H1 (cell line): ENCODE measurements around the gene TEAD2. TPM values are rescaled to one million over a fixed set of nuclear protein-coding genes. Genes with fewer than 3 reads are reported as not detected.

Experiments
- CTCF ChIA-PET: fragments of 300-600 bp; sonication (Branson Sonifier 250); formaldehyde crosslinking; loops from one replicate; lab custom pipeline; 2021; ENCODE audit not compliant: partially characterized antibody; lab: Charles Lee
- POLR2A ChIA-PET: fragments of 300-600 bp; sonication (Branson Sonifier 250); formaldehyde crosslinking; loops from one replicate; lab custom pipeline; 2021; ENCODE audit warnings: inconsistent platforms; ENCODE audit not compliant: partially characterized antibody; lab: Charles Lee
- DNase-seq, 2 experiments: peaks; one replicate each; pipeline versions ENCODE4 v3.0.0 to v3.0.0-alpha.2; 2010 to 2022; ENCODE audit warnings: low spot score in 2 of 2, low read depth in 1 of 2, mixed read lengths in 1 of 2
- FAIRE-seq: peaks from 2 replicates; lab custom pipeline; 2011; peaks lifted over from hg19 to GRCh38; lab: Jason Lieb, UNC
- H2AFZ ChIP-seq: 2 replicates; pipeline ENCODE4 v1.8.1; 2012; ENCODE audit warnings: low read length, inconsistent platforms
- H2AK5ac ChIP-seq: 2 replicates; pipeline ENCODE4 v1.6.1; 2013; ENCODE audit warnings: low read depth, low read length
- H2BK120ac ChIP-seq: replicated peaks from 2 replicates; pipeline ENCODE3; 2013; ENCODE audit warnings: low read depth, low read length, inconsistent platforms
- H2BK12ac ChIP-seq: 2 replicates; pipeline ENCODE4 v1.6.1; 2013; ENCODE audit warnings: low read depth, low read length
- H2BK15ac ChIP-seq: 2 replicates; pipeline ENCODE4 v1.6.1; 2013; ENCODE audit warnings: low read length
- H2BK20ac ChIP-seq: 2 replicates; pipeline ENCODE4 v1.6.1; 2013; ENCODE audit warnings: low read length
- H2BK5ac ChIP-seq: 2 replicates; pipeline ENCODE4 v1.6.1; 2013; ENCODE audit warnings: low read depth, low read length
- H3K14ac ChIP-seq: 2 replicates; pipeline ENCODE4 v1.6.1; 2013; ENCODE audit warnings: inconsistent platforms; ENCODE audit not compliant: insufficient read length
- H3K18ac ChIP-seq: 2 replicates; pipeline ENCODE4 v1.6.1; 2013; ENCODE audit warnings: low read length; ENCODE audit errors: extremely low read depth
- H3K23ac ChIP-seq: 2 replicates; pipeline ENCODE4 v1.6.1; 2013; ENCODE audit warnings: inconsistent platforms; ENCODE audit not compliant: insufficient read length
- H3K23me2 ChIP-seq: 2 replicates; pipeline ENCODE4 v1.6.1; 2013; ENCODE audit warnings: low read depth, low read length
- H3K27ac ChIP-seq: 2 replicates; pipeline ENCODE4 v1.6.1; 2011; ENCODE audit warnings: low read depth, low read length, inconsistent platforms
- H3K27me3 ChIP-seq, 4 experiments: replicated peaks in 1 of 4; 1 replicate in 1 of 4; 2 replicates in 3 of 4; pipeline versions ENCODE4 v1.6.1 to v1.8.1; 2011 to 2013; ENCODE audit warnings: low read length in 3 of 4, mild to moderate bottlenecking in 3 of 4, inconsistent platforms in 2 of 4, mixed read lengths in 2 of 4, moderate library complexity in 1 of 4; ENCODE audit not compliant: control insufficient read depth in 3 of 4, insufficient read depth in 3 of 4; ENCODE audit errors: extremely low read depth in 1 of 4
- H3K36me3 ChIP-seq, 4 experiments: 2 replicates each; pipeline versions ENCODE4 v1.6.1 to v1.8.1; 2011 to 2013; ENCODE audit warnings: mild to moderate bottlenecking in 4 of 4, low read length in 3 of 4, moderate library complexity in 2 of 4, control low read depth in 1 of 4, inconsistent platforms in 1 of 4; ENCODE audit not compliant: insufficient read depth in 4 of 4, control insufficient read depth in 2 of 4
- H3K4ac ChIP-seq: replicated peaks from 2 replicates; pipeline ENCODE3; 2013; ENCODE audit warnings: low read length, low read depth, mixed read lengths, inconsistent platforms; ENCODE audit not compliant: insufficient read length
- H3K4me1 ChIP-seq, 4 experiments: replicated peaks in 1 of 4; 1 replicate in 1 of 4; 2 replicates in 3 of 4; pipeline versions ENCODE4 v1.6.1 to v1.8.1; 2011 to 2013; ENCODE audit warnings: low read length in 3 of 4, inconsistent platforms in 2 of 4, mixed read lengths in 1 of 4; ENCODE audit not compliant: insufficient read depth in 4 of 4, control insufficient read depth in 3 of 4
- H3K4me2 ChIP-seq, 2 experiments: 2 replicates each; pipeline versions ENCODE4 v1.6.1 to v1.8.1; 2011 to 2013; ENCODE audit warnings: low read depth in 2 of 2, low read length in 2 of 2, control low read depth in 1 of 2, inconsistent platforms in 1 of 2, mild to moderate bottlenecking in 1 of 2; ENCODE audit not compliant: insufficient read depth in 1 of 2
- H3K4me3 ChIP-seq, 4 experiments: fragments of 200-600, 300-600 bp in 1 of 4; sonication (generic), shearing (Covaris generic), sonication (Bioruptor Twin) in 1 of 4; 2 replicates each; pipeline versions ENCODE4 v1.5.1 to v1.8.1; 2011 to 2016; ENCODE audit warnings: low read length in 4 of 4, low read depth in 3 of 4, control low read depth in 2 of 4, inconsistent platforms in 2 of 4, mild to moderate bottlenecking in 2 of 4, mixed read lengths in 1 of 4, moderate library complexity in 1 of 4; ENCODE audit not compliant: insufficient read depth in 2 of 4; ENCODE audit errors: extremely low read depth in 1 of 4
- H3K56ac ChIP-seq: replicated peaks from 2 replicates; pipeline ENCODE3; 2013; ENCODE audit warnings: low read depth, mild to moderate bottlenecking, mixed read lengths, low read length, inconsistent platforms; ENCODE audit not compliant: insufficient read length
- H3K79me1 ChIP-seq: 2 replicates; pipeline ENCODE4 v1.6.1; 2013; ENCODE audit warnings: low read depth, low read length, control low read depth
- H3K79me2 ChIP-seq, 2 experiments: 2 replicates each; pipeline versions ENCODE4 v1.6.1 to v1.8.1; 2012 to 2013; ENCODE audit warnings: low read length in 2 of 2, mild to moderate bottlenecking in 2 of 2, inconsistent platforms in 1 of 2; ENCODE audit not compliant: insufficient read depth in 2 of 2, control insufficient read depth in 1 of 2
- H3K9ac ChIP-seq, 4 experiments: replicated peaks in 1 of 4; 1 replicate in 1 of 4; 2 replicates in 3 of 4; pipeline versions ENCODE4 v1.6.1 to v1.8.1; 2011 to 2013; ENCODE audit warnings: low read depth in 3 of 4, low read length in 3 of 4, control low read depth in 2 of 4, mild to moderate bottlenecking in 2 of 4, moderate library complexity in 2 of 4, inconsistent platforms in 1 of 4; ENCODE audit errors: extremely low read depth in 1 of 4
- H3K9me3 ChIP-seq, 2 experiments: 2 replicates each; pipeline versions ENCODE4 v1.6.1 to v1.8.1; 2012 to 2013; ENCODE audit warnings: mild to moderate bottlenecking in 2 of 2, moderate library complexity in 2 of 2, control low read depth in 1 of 2, inconsistent platforms in 1 of 2, low read depth in 1 of 2, low read length in 1 of 2, mixed read lengths in 1 of 2; ENCODE audit not compliant: insufficient read depth in 2 of 2
- H4K20me1 ChIP-seq, 2 experiments: replicated peaks in 1 of 2; 2 replicates each; pipeline versions ENCODE3 to v1.8.1; 2011 to 2013; ENCODE audit warnings: inconsistent platforms in 2 of 2, low read length in 2 of 2, mild to moderate bottlenecking in 1 of 2; ENCODE audit not compliant: insufficient read depth in 2 of 2, control insufficient read depth in 1 of 2
- H4K5ac ChIP-seq: 2 replicates; pipeline ENCODE4 v1.6.1; 2013; ENCODE audit warnings: low read length, low read depth, mixed read lengths, inconsistent platforms; ENCODE audit not compliant: insufficient read length
- H4K8ac ChIP-seq: 2 replicates; pipeline ENCODE4 v1.8.0; 2013; ENCODE audit warnings: mild to moderate bottlenecking, moderate library complexity, low read length, inconsistent platforms; ENCODE audit not compliant: insufficient read depth; ENCODE audit errors: extremely low read depth
- H4K91ac ChIP-seq: replicated peaks from 2 replicates; pipeline ENCODE3; 2013; ENCODE audit warnings: low read length, mixed read lengths, inconsistent platforms; ENCODE audit not compliant: insufficient read length
- ASH2L ChIP-seq: fragments of 200-600, 300-600 bp; sonication (generic); IDR thresholded peaks from one replicate; pipeline ENCODE4 v1.7.1; 2017; ENCODE audit warnings: low read length
- ATF2 ChIP-seq: IDR thresholded peaks from 2 replicates; pipeline ENCODE4 v1.6.1; 2012; ENCODE audit warnings: low read length, inconsistent platforms
- BCL11A ChIP-seq, 2 experiments: IDR thresholded peaks; one replicate each; pipeline ENCODE4 v1.6.1; 2011; ENCODE audit warnings: low read depth in 2 of 2, low read length in 2 of 2, mild to moderate bottlenecking in 2 of 2
- CBX5 ChIP-seq: fragments of 300-800, 300-1000 bp; sonication (generic); IDR thresholded peaks from 2 replicates; pipeline ENCODE4 v1.7.1; 2016; ENCODE audit warnings: antibody characterized with exemption, low read length, low read depth
- CTBP2 ChIP-seq: IDR thresholded peaks from 2 replicates; pipeline ENCODE4 v1.7.0; 2011; ENCODE audit warnings: borderline replicate concordance, mild to moderate bottlenecking, moderate library complexity, mixed read lengths, low read length; ENCODE audit not compliant: insufficient read depth, insufficient read length
- EP300 ChIP-seq, 2 experiments: IDR thresholded peaks; 1 replicate in 1 of 2; 2 replicates in 1 of 2; pipeline ENCODE4 v1.6.1; 2011 to 2012; ENCODE audit warnings: low read depth in 2 of 2, low read length in 2 of 2, mild to moderate bottlenecking in 2 of 2, borderline replicate concordance in 1 of 2, inconsistent platforms in 1 of 2, moderate library complexity in 1 of 2
- MAX ChIP-seq: IDR thresholded peaks from 2 replicates; pipeline ENCODE4 v1.6.1; 2012; ENCODE audit warnings: inconsistent platforms
- SP4 ChIP-seq: IDR thresholded peaks from 2 replicates; pipeline ENCODE4 v1.6.1; 2012; ENCODE audit warnings: low read length, inconsistent platforms
- TCF12 ChIP-seq: IDR thresholded peaks from 2 replicates; pipeline ENCODE4 v1.6.1; 2011; ENCODE audit warnings: low read depth, mild to moderate bottlenecking, low read length
- WGBS, 2 experiments: shearing (Covaris generic) in 1 of 2; methylation state at CpG; one replicate each; pipeline versions ENCODE4 v1.1.6 to v1.1.7; 2013 to 2015; ENCODE audit warnings: low lambda C conversion rate in 2 of 2, mixed read lengths in 2 of 2, inconsistent platforms in 1 of 2, low coverage in 1 of 2, missing lambda C conversion rate in 1 of 2; ENCODE audit not compliant: insufficient replicate concordance in 2 of 2, insufficient coverage in 1 of 2, insufficient read length in 1 of 2; ENCODE audit errors: extremely low coverage in 1 of 2, missing lambda C conversion rate in 1 of 2; 5-methylcytosine and 5-hydroxymethylcytosine counted together
- polyA plus RNA-seq, 7 experiments: library from polyadenylated mRNA; depleted of rRNA in 3 of 7; stranded (reverse) in 5 of 7; unstranded in 2 of 7; fragments of >200 nt in 5 of 7; fragments of 200-250 nt in 2 of 7; gene quantifications; 1 replicate in 5 of 7; 2 replicates in 1 of 7; 4 replicates in 1 of 7; pipeline versions ENCODE4 v1.2.1 to v1.2.3, GENCODE V29; 2011 to 2013; ENCODE audit warnings: missing spikeins in 2 of 7, mixed read lengths in 2 of 7
- total RNA-seq: library from RNA; stranded (reverse); fragmentation: NEBNext Ultra II Directional; extraction: Animal tissue kit (Norgen Biotek cat#: 25700); gene quantifications from 2 replicates; pipeline ENCODE4 v1.2.1, GENCODE V29; 2021

The TEAD2 gene
- total and polyA plus RNA-seq, 2 of the 8 experiments (the other 6 are each of a cell fraction or from before 2014, with no cell fraction given), result 87.6 to 146 TPM

GRCh38 chr19:49395581-49396407 lies 33.6 kb upstream of the TEAD2 start:
- CTCF ChIA-PET, result interaction anchor here (0.7 to 10.4 kb wide), 9 partner anchors 11 to 130 kb away, joined by 3 to 291 read pairs (median 4); no protein-coding TSS in a partner anchor
- Histone ChIP-seq H3K4me3 (no peak overlapping the region), H3K79me2 (no peaks in the 10 kb centered on the region), H4K8ac (no peak overlapping the region), H2AFZ (peak overlapping the region; percentile 17; the same call in 1 of the 2 replicates), H3K9ac (no peak overlapping the region; a peak in 1 of 7 replicates), H2AK5ac (no peak overlapping the region; the same call in 1 of the 2 replicates), H3K23me2 (no peaks in the 10 kb centered on the region), H2BK5ac (no peak overlapping the region), H3K4ac (no peak overlapping the region), H4K20me1 (no peaks in the 10 kb centered on the region), H3K4me2 (no peak overlapping the region), H2BK120ac (no peak overlapping the region), H4K5ac (no peak overlapping the region), H3K18ac (peak overlapping the region; percentile 48; the same call in 1 of the 2 replicates), H4K91ac (no peak overlapping the region), H3K36me3 (no peaks in the 10 kb centered on the region), H3K4me1 (peaks cover 0 to 16% (median 6%) of the 10 kb centered on the region in 4 experiments; a peak in 3 of 7 replicates), H3K9me3 (no peaks in the 10 kb centered on the region), H3K56ac (no peak overlapping the region), H3K14ac (no peak overlapping the region), H3K79me1 (no peaks in the 10 kb centered on the region), H3K27ac (no peak overlapping the region), H2BK20ac (no peak overlapping the region), H2BK12ac (no peak overlapping the region), H3K23ac (no peak overlapping the region), H3K27me3 (no peaks in the 10 kb centered on the region), H2BK15ac (0 out of 2 replicates have a peak overlapping the region, but pooled peaks have one; percentile 46)
- POLR2A ChIA-PET, result interaction anchor here (1.0 to 3.2 kb wide), 4 partner anchors 14 to 75 kb away, joined by 3 to 12 read pairs (median 4); partner anchors contain the start of gene GFY
- 75% methylated on average over 14 of the region's 15 CpGs; no CpG with 5 or more reads in 1 of the 2 experiments for WGBS, 2 experiments
- FAIRE-seq, result no peak
- no peak for DNase-seq
- TF ChIP-seq ATF2, result no peak
- no peak for TF ChIP-seq CBX5
- TF ChIP-seq TCF12, result no peak
- TF ChIP-seq EP300 (IDR thresholded peaks at IDR 0.05; ENCODE audit: borderline replicate concordance in 1 of 2, low read depth in 2 of 2, low read length in 2 of 2), result no peak
- no peak for TF ChIP-seq CTBP2
- TF ChIP-seq ASH2L, result no peak
- TF ChIP-seq BCL11A (IDR thresholded peaks at IDR 0.05; ENCODE audit: low read depth in 2 of 2, low read length in 2 of 2), result no peak
- no peak for TF ChIP-seq SP4
- TF ChIP-seq MAX, result no peak
